Measurements from ENCODE around the gene MARK3.

DNA sequence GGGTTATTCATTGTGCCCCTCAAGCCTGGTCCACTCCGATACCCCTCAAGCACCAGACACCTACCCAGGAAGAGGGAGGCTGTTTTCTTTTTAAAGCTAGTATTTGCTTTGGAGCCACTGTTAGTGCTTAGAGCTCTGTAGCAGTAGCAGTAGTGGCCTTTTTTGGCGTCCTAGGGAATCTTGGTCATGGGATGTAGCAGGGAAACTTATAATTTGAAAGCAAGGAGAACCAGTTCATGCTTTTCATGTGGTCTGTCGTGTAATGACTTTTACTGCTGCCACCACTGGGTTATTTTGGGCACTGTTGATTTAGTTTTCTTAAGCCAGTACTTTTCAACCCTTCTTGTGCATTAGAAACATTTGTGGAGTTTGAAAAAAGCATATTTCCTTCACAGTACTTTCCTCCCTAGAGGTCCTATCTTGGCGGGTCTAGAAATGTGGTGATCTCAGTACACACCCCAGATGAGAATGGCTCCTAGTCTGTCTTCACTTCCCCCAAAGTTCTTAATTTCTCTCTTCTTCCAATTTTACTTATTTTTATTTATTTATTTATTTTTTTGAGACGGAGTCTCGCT lies 49.7 kb downstream of the MARK3 start:
- TF ChIP-seq, protein P1, sequence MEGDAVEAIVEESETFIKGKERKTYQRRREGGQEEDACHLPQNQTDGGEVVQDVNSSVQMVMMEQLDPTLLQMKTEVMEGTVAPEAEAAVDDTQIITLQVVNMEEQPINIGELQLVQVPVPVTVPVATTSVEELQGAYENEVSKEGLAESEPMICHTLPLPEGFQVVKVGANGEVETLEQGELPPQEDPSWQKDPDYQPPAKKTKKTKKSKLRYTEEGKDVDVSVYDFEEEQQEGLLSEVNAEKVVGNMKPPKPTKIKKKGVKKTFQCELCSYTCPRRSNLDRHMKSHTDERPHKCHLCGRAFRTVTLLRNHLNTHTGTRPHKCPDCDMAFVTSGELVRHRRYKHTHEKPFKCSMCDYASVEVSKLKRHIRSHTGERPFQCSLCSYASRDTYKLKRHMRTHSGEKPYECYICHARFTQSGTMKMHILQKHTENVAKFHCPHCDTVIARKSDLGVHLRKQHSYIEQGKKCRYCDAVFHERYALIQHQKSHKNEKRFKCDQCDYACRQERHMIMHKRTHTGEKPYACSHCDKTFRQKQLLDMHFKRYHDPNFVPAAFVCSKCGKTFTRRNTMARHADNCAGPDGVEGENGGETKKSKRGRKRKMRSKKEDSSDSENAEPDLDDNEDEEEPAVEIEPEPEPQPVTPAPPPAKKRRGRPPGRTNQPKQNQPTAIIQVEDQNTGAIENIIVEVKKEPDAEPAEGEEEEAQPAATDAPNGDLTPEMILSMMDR (conservative IDR thresholded peaks at IDR 0.05; ENCODE audit: low read depth, low read length): no peak
- TF ChIP-seq SMC3 (IDR thresholded peaks at IDR 0.05; ENCODE audit: low read depth, low read length) (no peak), POLR2A (IDR thresholded peaks at IDR 0.05; ENCODE audit: low read depth, low read length) (no peak), MAFK (IDR thresholded peaks at IDR 0.05; ENCODE audit: low read depth, low read length) (no peak), FOS (IDR thresholded peaks at IDR 0.05; ENCODE audit: low read depth, low read length) (no peak), MXI1 (IDR thresholded peaks at IDR 0.05; ENCODE audit: borderline replicate concordance, low read depth, low read length) (no peak), RFX5 (IDR thresholded peaks at IDR 0.05; ENCODE audit: low read depth, low read length) (no peak)
- TF ChIP-seq, protein P2, sequence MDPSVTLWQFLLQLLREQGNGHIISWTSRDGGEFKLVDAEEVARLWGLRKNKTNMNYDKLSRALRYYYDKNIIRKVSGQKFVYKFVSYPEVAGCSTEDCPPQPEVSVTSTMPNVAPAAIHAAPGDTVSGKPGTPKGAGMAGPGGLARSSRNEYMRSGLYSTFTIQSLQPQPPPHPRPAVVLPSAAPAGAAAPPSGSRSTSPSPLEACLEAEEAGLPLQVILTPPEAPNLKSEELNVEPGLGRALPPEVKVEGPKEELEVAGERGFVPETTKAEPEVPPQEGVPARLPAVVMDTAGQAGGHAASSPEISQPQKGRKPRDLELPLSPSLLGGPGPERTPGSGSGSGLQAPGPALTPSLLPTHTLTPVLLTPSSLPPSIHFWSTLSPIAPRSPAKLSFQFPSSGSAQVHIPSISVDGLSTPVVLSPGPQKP (IDR thresholded peaks at IDR 0.05; ENCODE audit: borderline replicate concordance, low read depth, low read length): no peak

Measured in IMR-90 (cell line).